HUES6 (cell line): ENCODE data around the gene SORBS1.

Experiments used
- H3K27ac ChIP-seq: 2 replicates; pipeline ENCODE4 v1.7.0; 2013; ENCODE audit warnings: low read depth, mild to moderate bottlenecking, low read length, inconsistent platforms
- H3K27me3 ChIP-seq: 2 replicates; pipeline ENCODE4 v1.6.1; 2013; ENCODE audit warnings: low read length; ENCODE audit not compliant: control insufficient read depth, insufficient read depth
- H3K36me3 ChIP-seq: 2 replicates; pipeline ENCODE4 v1.6.1; 2013; ENCODE audit warnings: low read length; ENCODE audit not compliant: control insufficient read depth, insufficient read depth
- H3K4me1 ChIP-seq: 2 replicates; pipeline ENCODE4 v1.6.1; 2013; ENCODE audit warnings: low read length; ENCODE audit not compliant: control insufficient read depth, insufficient read depth
- H3K4me3 ChIP-seq: 2 replicates; pipeline ENCODE4 v1.5.1; 2013; ENCODE audit warnings: low read depth, low read length
- H3K9ac ChIP-seq: one replicate; pipeline ENCODE4 v1.6.1; 2013; ENCODE audit warnings: mild to moderate bottlenecking, low read length
- H3K9me3 ChIP-seq: 2 replicates; pipeline ENCODE4 v1.6.1; 2013; ENCODE audit warnings: low read depth, low read length; ENCODE audit not compliant: control insufficient read depth, insufficient read depth

Gene SORBS1

GRCh38 chr10:95525033-95525418 is 36.1 kb downstream of the SORBS1 start:
- Histone ChIP-seq H3K4me3 (no peak overlapping the region), H3K9me3 (no peaks in the 10 kb centered on the region), H3K4me1 (peaks cover 20% of the 10 kb centered on the region), H3K27ac (no peak overlapping the region), H3K36me3 (no peaks in the 10 kb centered on the region), H3K9ac (no peak overlapping the region), H3K27me3 (no peaks in the 10 kb centered on the region)

DNA sequence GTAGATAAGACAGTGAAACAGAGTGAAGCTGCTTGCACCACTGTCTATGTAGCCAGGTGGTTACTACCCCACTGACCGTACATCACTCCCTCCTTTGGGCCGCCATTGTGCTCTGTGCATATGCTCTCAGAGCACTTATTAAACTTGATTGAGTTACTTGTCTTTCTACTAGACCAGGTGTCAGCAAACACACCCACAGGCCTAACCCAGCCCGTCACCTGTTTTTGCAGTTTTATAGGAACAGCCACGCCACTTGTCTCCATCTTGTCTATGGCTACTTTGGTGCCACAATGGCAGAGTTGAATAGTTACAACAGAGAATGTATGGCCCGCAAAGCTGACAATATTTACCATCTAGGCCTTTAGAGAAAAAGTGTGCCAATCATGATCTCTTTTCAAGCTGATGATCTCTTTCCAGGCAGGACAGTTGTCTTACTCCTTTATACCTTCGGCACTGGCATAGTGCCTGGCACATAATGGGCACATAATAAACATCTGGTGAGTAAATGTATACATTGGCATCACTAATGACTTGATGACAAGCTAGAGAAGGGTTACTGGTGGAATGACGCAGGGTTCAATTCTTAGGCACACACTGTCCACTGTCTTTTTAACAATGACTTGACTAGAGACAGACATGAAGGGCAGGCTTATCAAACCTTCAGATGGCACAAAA is 36.7 kb downstream of the SORBS1 start:
- Histone ChIP-seq H3K4me3 (no peak overlapping the region), H3K27ac (no peak overlapping the region), H3K9me3 (no peaks in the 10 kb centered on the region), H3K27me3 (no peaks in the 10 kb centered on the region), H3K36me3 (no peaks in the 10 kb centered on the region), H3K9ac (no peak overlapping the region), H3K4me1 (peaks cover 20% of the 10 kb centered on the region)

DNA sequence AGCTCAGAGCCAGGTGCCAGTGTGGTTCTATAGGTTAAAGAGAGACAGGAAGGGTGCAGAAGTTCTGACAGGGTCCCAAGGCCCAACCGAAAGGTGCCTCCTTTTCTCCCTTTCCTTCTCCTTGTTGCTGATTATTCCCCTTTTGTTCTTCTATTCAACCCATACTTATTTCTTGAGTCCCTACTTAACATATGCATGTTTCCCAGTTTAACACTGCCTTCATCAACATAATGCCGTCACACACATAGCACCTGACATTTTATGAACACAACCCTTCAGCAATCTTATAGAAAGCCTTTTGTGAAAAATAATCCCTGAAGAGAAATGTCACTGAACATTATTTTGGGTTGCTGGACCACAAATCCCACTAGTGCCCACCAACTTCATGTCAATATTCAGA is 39.1 kb downstream of the SORBS1 start:
- H3K27me3 ChIP-seq, result no peaks in the 10 kb centered on the region
- H3K9me3 ChIP-seq, result no peaks in the 10 kb centered on the region
- H3K4me3 ChIP-seq, result no peak overlapping the region
- no peak overlapping the region for H3K9ac ChIP-seq
- no peak overlapping the region for H3K27ac ChIP-seq
- no peaks in the 10 kb centered on the region for H3K36me3 ChIP-seq
- H3K4me1 ChIP-seq, result peaks cover 32% of the 10 kb centered on the region

DNA sequence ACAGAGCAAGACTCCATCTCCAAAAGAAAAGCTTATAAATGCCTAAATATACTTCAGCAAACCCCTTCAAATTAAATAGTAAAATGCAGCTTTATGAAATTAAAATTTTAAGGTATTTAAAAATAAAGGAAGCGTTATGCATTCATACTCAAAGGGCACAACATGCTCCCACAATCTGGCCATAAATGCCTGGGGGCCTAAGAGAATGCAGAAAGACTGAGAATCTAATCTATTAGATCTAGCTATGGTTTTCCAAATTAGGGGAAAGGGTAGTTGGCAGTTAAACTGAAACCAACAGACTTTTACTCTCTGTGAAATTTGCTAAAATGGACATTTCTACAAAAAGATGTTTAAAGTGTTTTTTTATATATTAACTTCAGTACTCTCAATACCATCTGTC is 40.6 kb downstream of the SORBS1 start:
- no peaks in the 10 kb centered on the region for H3K9me3 ChIP-seq
- H3K27ac ChIP-seq, result no peak overlapping the region
- H3K4me1 ChIP-seq, result peaks cover 32% of the 10 kb centered on the region
- H3K36me3 ChIP-seq, result no peaks in the 10 kb centered on the region
- no peak overlapping the region for H3K9ac ChIP-seq
- H3K27me3 ChIP-seq, result no peaks in the 10 kb centered on the region
- H3K4me3 ChIP-seq, result no peak overlapping the region

GRCh38 chr10:95518455-95519452 is 42.4 kb downstream of the SORBS1 start:
- no peak overlapping the region for H3K27ac ChIP-seq
- H3K9ac ChIP-seq, result no peak overlapping the region

GRCh38 chr10:95517536-95518454 is 43.4 kb downstream of the SORBS1 start:
- no peaks in the 10 kb centered on the region for H3K36me3 ChIP-seq
- no peak overlapping the region for H3K27ac ChIP-seq
- H3K4me1 ChIP-seq, result peaks cover 34% of the 10 kb centered on the region
- no peak overlapping the region for H3K9ac ChIP-seq
- no peaks in the 10 kb centered on the region for H3K9me3 ChIP-seq
- H3K4me3 ChIP-seq, result no peak overlapping the region
- H3K27me3 ChIP-seq, result no peaks in the 10 kb centered on the region

More at GRCh38 chr10:95518455-95519452, 42.4 kb downstream of the SORBS1 start:
- peaks cover 32% of the 10 kb centered on the region for H3K4me1 ChIP-seq
- H3K27me3 ChIP-seq, result no peaks in the 10 kb centered on the region
- H3K4me3 ChIP-seq, result no peak overlapping the region
- no peaks in the 10 kb centered on the region for H3K9me3 ChIP-seq
- H3K36me3 ChIP-seq, result no peaks in the 10 kb centered on the region

DNA sequence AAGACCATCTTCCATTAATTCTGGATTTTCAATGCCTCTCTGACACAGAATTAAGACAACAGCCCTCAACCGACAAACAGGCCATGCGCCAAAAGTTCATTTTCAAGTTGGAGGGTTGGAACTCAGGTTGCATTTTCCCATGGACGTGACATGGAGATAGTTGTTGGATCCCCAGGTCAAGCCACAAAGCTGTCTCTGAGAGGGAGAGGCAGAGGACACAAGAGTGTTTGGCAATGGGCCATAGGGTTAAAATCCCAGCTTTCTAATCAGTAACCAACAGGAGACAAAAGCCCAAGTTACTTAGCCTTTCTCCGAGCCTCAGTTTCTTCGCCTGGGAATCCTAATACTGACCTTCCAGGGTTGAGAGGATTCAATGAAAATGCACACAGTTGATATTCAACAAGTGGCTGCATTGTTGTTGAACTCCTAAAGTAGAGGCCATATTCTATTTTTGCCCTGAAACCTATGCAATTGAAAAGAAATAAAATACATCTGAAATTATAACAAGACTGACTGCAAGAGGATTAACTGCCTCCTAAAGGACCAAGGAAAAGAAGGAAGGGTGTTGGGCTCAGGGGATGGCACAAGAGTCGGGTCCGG is 44.3 kb downstream of the SORBS1 start:
- Histone ChIP-seq H3K9me3 (no peaks in the 10 kb centered on the region), H3K27ac (no peak overlapping the region), H3K27me3 (no peaks in the 10 kb centered on the region), H3K4me3 (no peak overlapping the region), H3K9ac (no peak overlapping the region), H3K4me1 (peaks cover 28% of the 10 kb centered on the region), H3K36me3 (no peaks in the 10 kb centered on the region)

- Histone ChIP-seq H3K36me3 (no peaks in the 10 kb centered on the region), H3K4me1 (peaks cover 40% of the 10 kb centered on the region), H3K9me3 (no peaks in the 10 kb centered on the region), H3K27me3 (no peaks in the 10 kb centered on the region), H3K27ac (no peak overlapping the region), H3K9ac (no peak overlapping the region), H3K4me3 (no peak overlapping the region)
These were observed 47.2 kb downstream of the SORBS1 start for GRCh38 chr10:95513941-95514392.

- Histone ChIP-seq H3K4me3 (no peak overlapping the region), H3K4me1 (peaks cover 38% of the 10 kb centered on the region), H3K27me3 (no peaks in the 10 kb centered on the region), H3K27ac (no peak overlapping the region), H3K9ac (no peak overlapping the region), H3K9me3 (no peaks in the 10 kb centered on the region), H3K36me3 (no peaks in the 10 kb centered on the region)
These were observed 48.1 kb downstream of the SORBS1 start for GRCh38 chr10:95513008-95513589.

DNA sequence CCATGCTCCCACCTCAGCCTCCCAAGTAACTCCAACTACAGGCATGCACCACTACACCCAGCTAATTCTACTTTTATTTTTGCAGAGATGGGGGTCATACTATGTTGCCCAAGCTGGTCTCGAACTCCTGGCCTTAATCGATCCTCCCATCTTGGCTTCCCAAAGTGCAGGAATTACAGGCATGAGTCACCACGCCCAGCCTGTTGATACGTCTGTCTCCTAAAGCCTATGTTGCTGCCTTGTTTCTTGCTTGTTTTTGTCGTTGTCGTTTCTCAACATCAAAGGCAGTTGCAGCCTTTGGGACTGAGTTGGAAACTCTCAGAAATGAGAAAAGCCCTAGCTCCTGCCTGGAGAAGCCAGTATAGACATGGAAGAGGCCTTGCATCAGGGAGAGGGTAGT is 49.9 kb downstream of the SORBS1 start:
- no peaks in the 10 kb centered on the region for H3K36me3 ChIP-seq
- H3K27me3 ChIP-seq, result no peaks in the 10 kb centered on the region
- H3K27ac ChIP-seq, result no peak overlapping the region
- peaks cover 32% of the 10 kb centered on the region for H3K4me1 ChIP-seq
- no peaks in the 10 kb centered on the region for H3K9me3 ChIP-seq
- H3K9ac ChIP-seq, result no peak overlapping the region
- no peak overlapping the region for H3K4me3 ChIP-seq
